ENCODE data around the gene GPR15.
A peak's percentile ranks its signal among the peaks of the same experiment; 100 is the strongest.

Gene GPR15

GRCh38 chr3:98580401-98581386 lies 48.9 kb downstream of the GPR15 start:
- Histone ChIP-seq H3K27ac (replicated peaks; ENCODE audit: low read length) (no peak overlapping the region), H3K18ac (ENCODE audit: low read length) (peak overlapping the region; percentile 76), H3K4me3 (ENCODE audit: low read length in 2 of 2) (no peak overlapping the region), H3K4me1 (ENCODE audit: control insufficient read depth in 2 of 2, insufficient read depth in 1 of 2, low read depth in 1 of 2, low read length in 2 of 2) (peaks cover 0 to 2% of the 10 kb centered on the region in 2 donors), H3K4ac (ENCODE audit: low read length) (no peak overlapping the region), H3K23ac (ENCODE audit: low read depth, low read length, poor library complexity) (no peak overlapping the region), H2BK120ac (ENCODE audit: low read depth, low read length) (no peak overlapping the region), H2BK5ac (ENCODE audit: low read length) (no peak overlapping the region), H3K4me2 (ENCODE audit: insufficient read depth, low read length, poor library complexity, severe bottlenecking) (no peak overlapping the region), H2AK5ac (ENCODE audit: low read depth, low read length) (no peak overlapping the region), H3K14ac (ENCODE audit: low read length) (no peak overlapping the region), H2AFZ (ENCODE audit: low read length) (no peak overlapping the region), H3K36me3 (replicated peaks in 1 of 2; ENCODE audit: control insufficient read depth in 2 of 2, insufficient read depth in 2 of 2, low read length in 2 of 2) (peaks cover 10 to 81% of the 10 kb centered on the region in 2 donors), H3K27me3 (ENCODE audit: control insufficient read depth in 3 of 3, insufficient read depth in 3 of 3, low read depth in 1 of 3, low read length in 3 of 3) (no peaks in the 10 kb centered on the region), H3K79me1 (ENCODE audit: low read depth, low read length) (peaks cover 2% of the 10 kb centered on the region), H4K8ac (ENCODE audit: low read depth, low read length) (no peak overlapping the region), H2BK15ac (ENCODE audit: low read length) (no peak overlapping the region), H2BK12ac (ENCODE audit: low read length) (no peak overlapping the region), H3K9ac (ENCODE audit: low read depth, low read length, poor library complexity) (no peak overlapping the region), H3K9me3 (replicated peaks in 1 of 2; ENCODE audit: control insufficient read depth in 2 of 2, insufficient read depth in 1 of 2, low read depth in 1 of 2, low read length in 2 of 2) (peaks cover 0 to 2% of the 10 kb centered on the region in 2 donors), H4K91ac (ENCODE audit: low read depth, low read length, poor library complexity) (no peak overlapping the region)
- no peak for DNase-seq (ENCODE audit: low spot score)
- no CpG with 5 or more reads among the region's 8 CpGs for WGBS, 2 donors (ENCODE audit: extremely low coverage in 2 of 2, insufficient read length in 2 of 2, insufficient replicate concordance in 1 of 2)

GRCh38 chr3:98581474-98581873 lies 49.7 kb downstream of the GPR15 start:
- Histone ChIP-seq H2BK15ac (ENCODE audit: low read length) (no peak overlapping the region), H3K23ac (ENCODE audit: low read depth, low read length, poor library complexity) (no peak overlapping the region), H3K4ac (ENCODE audit: low read length) (no peak overlapping the region), H3K27ac (replicated peaks; ENCODE audit: low read length) (no peak overlapping the region), H3K9me3 (replicated peaks in 1 of 2; ENCODE audit: control insufficient read depth in 2 of 2, insufficient read depth in 1 of 2, low read depth in 1 of 2, low read length in 2 of 2) (peaks cover 0 to 2% of the 10 kb centered on the region in 2 donors), H2AK5ac (ENCODE audit: low read depth, low read length) (no peak overlapping the region), H3K27me3 (ENCODE audit: control insufficient read depth in 3 of 3, insufficient read depth in 3 of 3, low read depth in 1 of 3, low read length in 3 of 3) (no peaks in the 10 kb centered on the region), H2BK120ac (ENCODE audit: low read depth, low read length) (no peak overlapping the region), H3K18ac (ENCODE audit: low read length) (no peak overlapping the region), H3K79me1 (ENCODE audit: low read depth, low read length) (peaks cover 2% of the 10 kb centered on the region), H4K8ac (ENCODE audit: low read depth, low read length) (no peak overlapping the region), H2BK5ac (ENCODE audit: low read length) (no peak overlapping the region), H3K4me2 (ENCODE audit: insufficient read depth, low read length, poor library complexity, severe bottlenecking) (no peak overlapping the region), H2BK12ac (ENCODE audit: low read length) (no peak overlapping the region), H4K91ac (ENCODE audit: low read depth, low read length, poor library complexity) (no peak overlapping the region), H3K36me3 (replicated peaks in 1 of 2; ENCODE audit: control insufficient read depth in 2 of 2, insufficient read depth in 2 of 2, low read length in 2 of 2) (peaks cover 12 to 84% of the 10 kb centered on the region in 2 donors), H2AFZ (ENCODE audit: low read length) (no peak overlapping the region), H3K4me3 (ENCODE audit: low read length in 2 of 2) (no peak overlapping the region), H3K14ac (ENCODE audit: low read length) (no peak overlapping the region), H3K9ac (ENCODE audit: low read depth, low read length, poor library complexity) (no peak overlapping the region), H3K4me1 (ENCODE audit: control insufficient read depth in 2 of 2, insufficient read depth in 1 of 2, low read depth in 1 of 2, low read length in 2 of 2) (peaks cover 0 to 2% of the 10 kb centered on the region in 2 donors)
- WGBS, 2 donors (ENCODE audit: extremely low coverage in 2 of 2, insufficient read length in 2 of 2, insufficient replicate concordance in 1 of 2), result no CpG with 5 or more reads among the region's 1 CpG
- no peak for DNase-seq (ENCODE audit: low spot score)

GRCh38 chr3:98582042-98582441 lies 50.3 kb downstream of the GPR15 start:
- Histone ChIP-seq H4K8ac (ENCODE audit: low read depth, low read length) (no peak overlapping the region), H3K9ac (ENCODE audit: low read depth, low read length, poor library complexity) (no peak overlapping the region), H2BK12ac (ENCODE audit: low read length) (no peak overlapping the region), H2BK120ac (ENCODE audit: low read depth, low read length) (no peak overlapping the region), H3K18ac (ENCODE audit: low read length) (no peak overlapping the region), H3K4me2 (ENCODE audit: insufficient read depth, low read length, poor library complexity, severe bottlenecking) (no peak overlapping the region), H2BK15ac (ENCODE audit: low read length) (no peak overlapping the region), H3K23ac (ENCODE audit: low read depth, low read length, poor library complexity) (no peak overlapping the region), H3K4ac (ENCODE audit: low read length) (no peak overlapping the region), H2AK5ac (ENCODE audit: low read depth, low read length) (no peak overlapping the region), H2AFZ (ENCODE audit: low read length) (no peak overlapping the region), H3K36me3 (replicated peaks in 1 of 2; ENCODE audit: control insufficient read depth in 2 of 2, insufficient read depth in 2 of 2, low read length in 2 of 2) (peaks cover 12 to 80% of the 10 kb centered on the region in 2 donors), H3K27me3 (ENCODE audit: control insufficient read depth in 3 of 3, insufficient read depth in 3 of 3, low read depth in 1 of 3, low read length in 3 of 3) (no peaks in the 10 kb centered on the region), H3K79me1 (ENCODE audit: low read depth, low read length) (peaks cover 2% of the 10 kb centered on the region), H3K4me3 (ENCODE audit: low read length in 2 of 2) (no peak overlapping the region), H2BK5ac (ENCODE audit: low read length) (no peak overlapping the region), H3K9me3 (replicated peaks in 1 of 2; ENCODE audit: control insufficient read depth in 2 of 2, insufficient read depth in 1 of 2, low read depth in 1 of 2, low read length in 2 of 2) (peaks cover 0 to 2% of the 10 kb centered on the region in 2 donors), H3K27ac (replicated peaks; ENCODE audit: low read length) (no peak overlapping the region), H4K91ac (ENCODE audit: low read depth, low read length, poor library complexity) (no peak overlapping the region), H3K4me1 (ENCODE audit: control insufficient read depth in 2 of 2, insufficient read depth in 1 of 2, low read depth in 1 of 2, low read length in 2 of 2) (peaks cover 0 to 2% of the 10 kb centered on the region in 2 donors), H3K14ac (ENCODE audit: low read length) (no peak overlapping the region)
- DNase-seq (ENCODE audit: low spot score), result no peak
- WGBS, 2 donors (ENCODE audit: extremely low coverage in 2 of 2, insufficient read length in 2 of 2, insufficient replicate concordance in 1 of 2), result no CpG with 5 or more reads among the region's 1 CpG

GRCh38 chr3:98583766-98584165 lies 52.0 kb downstream of the GPR15 start:
- Histone ChIP-seq H3K4me3 (ENCODE audit: low read length in 2 of 2) (no peak overlapping the region), H2AK5ac (ENCODE audit: low read depth, low read length) (no peak overlapping the region), H2BK5ac (ENCODE audit: low read length) (no peak overlapping the region), H4K91ac (ENCODE audit: low read depth, low read length, poor library complexity) (no peak overlapping the region), H2AFZ (ENCODE audit: low read length) (no peak overlapping the region), H2BK15ac (ENCODE audit: low read length) (no peak overlapping the region), H3K27ac (replicated peaks; ENCODE audit: low read length) (no peak overlapping the region), H3K79me1 (ENCODE audit: low read depth, low read length) (peaks cover 2% of the 10 kb centered on the region), H3K23ac (ENCODE audit: low read depth, low read length, poor library complexity) (no peak overlapping the region), H2BK120ac (ENCODE audit: low read depth, low read length) (no peak overlapping the region), H3K4me1 (ENCODE audit: control insufficient read depth in 2 of 2, insufficient read depth in 1 of 2, low read depth in 1 of 2, low read length in 2 of 2) (peaks cover 0 to 2% of the 10 kb centered on the region in 2 donors), H3K27me3 (ENCODE audit: control insufficient read depth in 3 of 3, insufficient read depth in 3 of 3, low read depth in 1 of 3, low read length in 3 of 3) (no peaks in the 10 kb centered on the region), H2BK12ac (ENCODE audit: low read length) (no peak overlapping the region), H3K18ac (ENCODE audit: low read length) (no peak overlapping the region), H3K4me2 (ENCODE audit: insufficient read depth, low read length, poor library complexity, severe bottlenecking) (no peak overlapping the region), H3K36me3 (replicated peaks in 1 of 2; ENCODE audit: control insufficient read depth in 2 of 2, insufficient read depth in 2 of 2, low read length in 2 of 2) (peaks cover 10 to 80% of the 10 kb centered on the region in 2 donors), H3K9me3 (replicated peaks in 1 of 2; ENCODE audit: control insufficient read depth in 2 of 2, insufficient read depth in 1 of 2, low read depth in 1 of 2, low read length in 2 of 2) (peaks cover 0 to 2% of the 10 kb centered on the region in 2 donors), H3K14ac (ENCODE audit: low read length) (no peak overlapping the region), H4K8ac (ENCODE audit: low read depth, low read length) (no peak overlapping the region), H3K9ac (ENCODE audit: low read depth, low read length, poor library complexity) (no peak overlapping the region), H3K4ac (ENCODE audit: low read length) (no peak overlapping the region)
- DNase-seq (ENCODE audit: low spot score), result no peak
- no CpG with 5 or more reads among the region's 4 CpGs for WGBS, 2 donors (ENCODE audit: extremely low coverage in 2 of 2, insufficient read length in 2 of 2, insufficient replicate concordance in 1 of 2)

All from neuronal stem cell (in vitro differentiated cells).